PC-9 (cell line): Measurements from ENCODE around the gene PXN. TPM values are rescaled to one million over a fixed set of nuclear protein-coding genes. Genes with fewer than 3 reads are reported as not detected.
A peak's percentile ranks its signal among the peaks of the same experiment; 100 is the strongest.
"Not testable (repeated sequence)": the region's sequence is repeated elsewhere in the genome, so short reads cannot be mapped to it uniquely, and the experiment has no call there.

Experiments
- BruUV-seq: library from RNA; stranded (reverse); fragments of 400-500 nt; replicated peaks from 2 replicates; lab custom pipeline; 2021; lab: Mats Ljungman, UMichigan
- CTCF ChIA-PET: fragments of 300-600 bp; sonication (Branson Sonifier 250); formaldehyde crosslinking; loops from one replicate; lab custom pipeline; 2022; ENCODE audit warnings: antibody characterized with exemption; lab: Charles Lee
- POLR2A ChIA-PET: fragments of 300-600 bp; sonication (Branson Sonifier 250); formaldehyde crosslinking; loops from one replicate; lab custom pipeline; 2022; ENCODE audit warnings: antibody characterized with exemption; ENCODE audit not compliant: unreplicated experiment; lab: Charles Lee
- DNase-seq, 2 experiments: peaks; one replicate each; pipeline versions ENCODE4 v3.0.0 to v3.0.0-alpha.2; 2015 to 2022; ENCODE audit warnings: mixed read lengths in 1 of 2
- H2AFZ ChIP-seq: fragments of 200-600 bp; sonication (generic); 2 replicates; pipeline ENCODE4 v1.8.1; 2017; ENCODE audit warnings: antibody characterized with exemption
- H3F3A ChIP-seq: fragments of 200-600 bp; sonication (generic); 2 replicates; pipeline ENCODE4 v1.8.1; 2017; ENCODE audit warnings: antibody characterized with exemption, mild to moderate bottlenecking, low read depth; ENCODE audit not compliant: insufficient read depth
- H3K27ac ChIP-seq: fragments of 200-600 bp; sonication (generic); 2 replicates; pipeline ENCODE4 v1.6.1; 2016; ENCODE audit warnings: mixed run types
- H3K27me3 ChIP-seq: fragments of 200-600 bp; sonication (generic); 2 replicates; pipeline ENCODE4 v1.6.1; 2016; ENCODE audit warnings: low read depth, mixed run types; ENCODE audit not compliant: insufficient read depth
- H3K36me3 ChIP-seq: fragments of 200-600 bp; sonication (generic); 2 replicates; pipeline ENCODE4 v1.6.1; 2016; ENCODE audit warnings: low read depth, mixed run types
- H3K4me1 ChIP-seq: fragments of 200-600 bp; sonication (generic); replicated peaks from 2 replicates; pipeline ENCODE4 v1.6.1; 2016; ENCODE audit warnings: mixed run types; ENCODE audit not compliant: insufficient read depth
- H3K4me2 ChIP-seq: fragments of 200-600 bp; sonication (generic); 2 replicates; pipeline ENCODE4 v1.6.1; 2017; ENCODE audit warnings: mixed run types
- H3K4me3 ChIP-seq: fragments of 200-600 bp; sonication (generic); 2 replicates; pipeline ENCODE4 v1.6.1; 2016; ENCODE audit warnings: mixed run types
- H3K79me2 ChIP-seq: fragments of 200-600 bp; sonication (generic); 2 replicates; pipeline ENCODE4 v1.6.1; 2017; ENCODE audit warnings: low read depth, mixed run types
- H3K9me2 ChIP-seq: fragments of 200-600 bp; sonication (generic); 2 replicates; pipeline ENCODE4 v1.8.1; 2017; ENCODE audit warnings: mild to moderate bottlenecking; ENCODE audit not compliant: insufficient read depth
- H3K9me3 ChIP-seq: fragments of 200-600 bp; sonication (generic); 2 replicates; pipeline ENCODE4 v1.8.1; 2016; ENCODE audit warnings: low read depth; ENCODE audit not compliant: insufficient read depth
- H4K20me1 ChIP-seq: fragments of 200-600 bp; sonication (generic); 2 replicates; pipeline ENCODE4 v1.8.1; 2017; ENCODE audit not compliant: insufficient read depth
- EZH2 ChIP-seq: fragments of 200-600 bp; sonication (generic); IDR thresholded peaks from 2 replicates; pipeline ENCODE4 v1.8.0; 2017; ENCODE audit warnings: antibody characterized with exemption, low read depth
- intact Hi-C: fragments of 100-400 bp; cut with micrococcal nuclease; formaldehyde crosslinking; loops from one replicate; pipeline ENCODE4 v1.10.0; 2022; ENCODE audit not compliant: unreplicated experiment
- total RNA-seq: library from RNA; stranded (reverse); gene quantifications from 2 replicates; pipeline ENCODE4 v1.2.3, GENCODE V29; 2021
- TF ChIP-seq, protein P1 (sequence below): fragments of 200-600 bp; sonication (generic); conservative IDR thresholded peaks from 2 replicates; pipeline ENCODE4 v1.6.1; 2017; ENCODE audit warnings: mixed run types, antibody characterized with exemption, mild to moderate bottlenecking, moderate library complexity

Gene PXN
- total RNA-seq, 1 experiment from 2014 or later = 218 TPM

DNA sequence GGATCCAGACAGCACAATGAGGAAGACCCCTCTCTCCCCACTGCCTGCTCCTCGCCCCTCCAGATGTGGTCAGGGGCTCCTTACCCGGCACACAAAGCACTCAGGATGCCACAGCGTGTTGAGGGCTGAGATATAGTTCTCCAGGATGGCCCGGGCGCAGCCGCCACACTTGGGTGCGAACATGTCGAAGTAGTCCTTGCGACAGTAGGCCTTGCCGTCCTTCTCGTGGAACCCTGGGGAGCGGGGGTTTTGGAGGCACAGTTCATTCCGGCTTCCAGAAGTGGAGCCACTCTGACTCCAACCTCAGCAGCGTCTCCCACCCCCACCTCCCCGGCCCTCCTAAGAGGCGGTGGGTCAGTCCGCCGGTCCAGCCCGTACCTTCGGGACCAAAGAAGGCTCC lies 51.8 kb downstream of the PXN start:
- Histone ChIP-seq H3K4me2 (no peak overlapping the region), H2AFZ (no peak overlapping the region), H4K20me1 (no peaks in the 10 kb centered on the region), H3K4me1 (no peaks in the 10 kb centered on the region), H3K79me2 (no peaks in the 10 kb centered on the region), H3K27me3 (no peaks in the 10 kb centered on the region), H3K36me3 (no peaks in the 10 kb centered on the region), H3K4me3 (no peak overlapping the region), H3K27ac (no peak overlapping the region), H3F3A (no peaks in the 10 kb centered on the region; the same call in 1 of the 2 replicates), H3K9me2 (no peaks in the 10 kb centered on the region), H3K9me3 (no peaks in the 10 kb centered on the region)
- POLR2A ChIA-PET = no interaction called here
- TF ChIP-seq, protein P1, sequence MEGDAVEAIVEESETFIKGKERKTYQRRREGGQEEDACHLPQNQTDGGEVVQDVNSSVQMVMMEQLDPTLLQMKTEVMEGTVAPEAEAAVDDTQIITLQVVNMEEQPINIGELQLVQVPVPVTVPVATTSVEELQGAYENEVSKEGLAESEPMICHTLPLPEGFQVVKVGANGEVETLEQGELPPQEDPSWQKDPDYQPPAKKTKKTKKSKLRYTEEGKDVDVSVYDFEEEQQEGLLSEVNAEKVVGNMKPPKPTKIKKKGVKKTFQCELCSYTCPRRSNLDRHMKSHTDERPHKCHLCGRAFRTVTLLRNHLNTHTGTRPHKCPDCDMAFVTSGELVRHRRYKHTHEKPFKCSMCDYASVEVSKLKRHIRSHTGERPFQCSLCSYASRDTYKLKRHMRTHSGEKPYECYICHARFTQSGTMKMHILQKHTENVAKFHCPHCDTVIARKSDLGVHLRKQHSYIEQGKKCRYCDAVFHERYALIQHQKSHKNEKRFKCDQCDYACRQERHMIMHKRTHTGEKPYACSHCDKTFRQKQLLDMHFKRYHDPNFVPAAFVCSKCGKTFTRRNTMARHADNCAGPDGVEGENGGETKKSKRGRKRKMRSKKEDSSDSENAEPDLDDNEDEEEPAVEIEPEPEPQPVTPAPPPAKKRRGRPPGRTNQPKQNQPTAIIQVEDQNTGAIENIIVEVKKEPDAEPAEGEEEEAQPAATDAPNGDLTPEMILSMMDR = no peak
- TF ChIP-seq EZH2 = no peak
- CTCF ChIA-PET = no interaction called here
- no TSS peak for BruUV-seq
- intact Hi-C loops = no loop called here
- no peak for DNase-seq

DNA sequence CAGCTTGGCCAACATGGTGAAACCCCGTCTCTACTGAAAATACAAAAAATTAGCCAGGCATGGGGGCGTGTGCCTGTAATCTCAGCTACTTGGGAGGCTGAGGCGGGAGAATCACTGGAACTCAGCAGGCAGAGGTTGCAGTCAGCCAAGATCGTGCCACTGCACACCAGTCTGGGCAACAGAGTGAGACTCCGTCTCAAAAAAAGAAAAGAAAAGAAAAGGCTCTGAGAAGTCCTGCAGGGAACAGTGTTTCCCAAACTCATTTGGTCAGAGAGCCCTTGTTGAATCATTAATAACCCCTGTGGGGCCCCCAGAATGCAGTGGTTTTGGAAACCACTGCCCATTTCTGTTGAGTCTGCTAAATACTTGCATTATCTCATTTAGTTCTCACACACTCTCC lies 52.3 kb downstream of the PXN start:
- H4K20me1 ChIP-seq, H3K27ac ChIP-seq, H3K27me3 ChIP-seq, DNase-seq, BruUV-seq, H3K36me3 ChIP-seq, H3K79me2 ChIP-seq, H2AFZ ChIP-seq, H3K9me2 ChIP-seq, POLR2A ChIA-PET, H3K4me2 ChIP-seq, H3K4me1 ChIP-seq, intact Hi-C loops, H3K9me3 ChIP-seq, H3K4me3 ChIP-seq, CTCF ChIA-PET, H3F3A ChIP-seq: not testable (repeated sequence)

DNA sequence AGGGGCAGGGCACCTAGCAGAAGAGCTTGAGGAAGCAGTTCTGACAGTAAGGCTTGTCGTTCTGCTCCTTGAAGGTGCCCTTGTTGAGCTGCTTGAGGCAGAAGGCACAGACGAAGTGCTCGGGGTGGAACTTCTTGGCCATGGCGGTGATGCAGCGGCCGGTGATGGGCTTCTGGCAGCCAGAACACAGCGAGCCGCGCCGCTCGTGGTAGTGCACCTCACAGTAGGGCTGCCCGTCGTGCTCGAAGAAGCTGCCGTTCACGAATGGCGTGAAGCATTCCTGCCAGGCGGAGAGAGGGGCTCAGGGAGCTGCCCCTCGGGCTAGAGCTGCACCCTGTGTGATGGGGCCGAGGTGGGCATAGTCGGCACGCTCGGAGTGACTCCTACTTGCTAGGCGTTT lies 53.2 kb downstream of the PXN start:
- H3F3A ChIP-seq = no peaks in the 10 kb centered on the region
- no peak overlapping the region for H3K27ac ChIP-seq
- ChIA-PET POLR2A (no interaction called here), CTCF (no interaction called here)
- DNase-seq = no peak
- no peaks in the 10 kb centered on the region for H3K27me3 ChIP-seq
- no peak for TF ChIP-seq EZH2
- TF ChIP-seq, protein P1 = no peak
- no peaks in the 10 kb centered on the region for H3K79me2 ChIP-seq
- H3K4me2 ChIP-seq = no peak overlapping the region
- no peaks in the 10 kb centered on the region for H3K4me1 ChIP-seq
- intact Hi-C loops = no loop called here
- no peaks in the 10 kb centered on the region for H3K36me3 ChIP-seq
- H3K4me3 ChIP-seq = no peak overlapping the region
- H3K9me2 ChIP-seq = no peaks in the 10 kb centered on the region
- H4K20me1 ChIP-seq = no peaks in the 10 kb centered on the region
- no peaks in the 10 kb centered on the region for H3K9me3 ChIP-seq
- BruUV-seq = no TSS peak
- no peak overlapping the region for H2AFZ ChIP-seq

DNA sequence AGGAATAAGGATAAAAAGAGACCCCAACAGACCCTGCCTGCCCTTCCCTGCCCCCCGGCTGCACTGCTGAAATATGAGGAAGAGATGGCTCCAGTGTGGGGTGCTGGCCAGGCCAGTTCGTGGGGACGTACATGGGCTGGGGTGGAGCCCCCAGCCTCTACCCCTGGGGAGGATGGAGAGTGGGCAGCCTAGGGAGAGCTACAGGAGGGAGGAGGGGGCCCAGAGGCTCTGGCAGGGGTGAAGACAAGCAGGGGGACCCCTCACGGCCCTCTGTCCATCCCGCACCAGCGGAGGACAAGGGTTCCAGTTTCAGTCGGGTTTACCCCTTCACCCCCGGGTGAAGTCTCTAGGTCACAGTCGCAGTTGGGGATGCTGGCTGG lies 53.6 kb downstream of the PXN start:
- Histone ChIP-seq H2AFZ (no peak overlapping the region), H4K20me1 (no peaks in the 10 kb centered on the region), H3K4me3 (no peak overlapping the region), H3K9me2 (no peaks in the 10 kb centered on the region), H3K27me3 (no peaks in the 10 kb centered on the region), H3K36me3 (no peaks in the 10 kb centered on the region), H3K4me2 (no peak overlapping the region), H3K27ac (no peak overlapping the region), H3F3A (no peaks in the 10 kb centered on the region), H3K4me1 (no peaks in the 10 kb centered on the region), H3K9me3 (no peaks in the 10 kb centered on the region), H3K79me2 (no peaks in the 10 kb centered on the region)
- no peak for DNase-seq
- POLR2A ChIA-PET = no interaction called here
- intact Hi-C loops = no loop called here
- TF ChIP-seq, protein P1 = no peak
- no peak for TF ChIP-seq EZH2
- CTCF ChIA-PET = no interaction called here
- BruUV-seq = TSS peak; percentile 25
